Liver (tissue), 9 donors: ENCODE data around the gene AEBP2. TPM values are rescaled to one million over a fixed set of nuclear protein-coding genes. Genes with fewer than 3 reads are reported as not detected.

ENCODE experiments used
- DNase-seq: peaks from one replicate; pipeline ENCODE4 v3.0.0-alpha.2; 2017; ENCODE audit warnings: low spot score
- H3K27ac ChIP-seq, 2 donors: one replicate each; pipeline ENCODE4 v1.7.0; 2013; ENCODE audit warnings: inconsistent platforms in 2 of 2, low read length in 2 of 2, control low read depth in 1 of 2, low read depth in 1 of 2, mild to moderate bottlenecking in 1 of 2
- H3K27me3 ChIP-seq, 4 donors: one replicate each; pipeline versions ENCODE4 v1.6.1 to v1.7.0; 2013; ENCODE audit warnings: low read length in 3 of 4, inconsistent platforms in 1 of 4, mild to moderate bottlenecking in 1 of 4, moderate library complexity in 1 of 4; ENCODE audit not compliant: control insufficient read depth in 4 of 4, insufficient read depth in 4 of 4
- H3K36me3 ChIP-seq, 4 donors: one replicate each; pipeline versions ENCODE4 v1.6.1 to v1.7.0; 2013; ENCODE audit warnings: low read length in 3 of 4, mild to moderate bottlenecking in 3 of 4, low read depth in 1 of 4, moderate library complexity in 1 of 4; ENCODE audit not compliant: control insufficient read depth in 4 of 4, insufficient read depth in 3 of 4
- H3K4me1 ChIP-seq, 4 donors: one replicate each; pipeline versions ENCODE4 v1.6.1 to v1.7.0; 2013; ENCODE audit warnings: low read length in 3 of 4, mild to moderate bottlenecking in 3 of 4, moderate library complexity in 1 of 4; ENCODE audit not compliant: control insufficient read depth in 4 of 4, insufficient read depth in 4 of 4
- H3K4me3 ChIP-seq, 3 donors: one replicate each; pipeline versions ENCODE4 v1.6.1 to v1.7.0; 2013; ENCODE audit warnings: low read length in 3 of 3, control low read depth in 1 of 3, low read depth in 1 of 3, mild to moderate bottlenecking in 1 of 3
- H3K9ac ChIP-seq, 2 donors: one replicate each; pipeline ENCODE4 v1.7.0; 2013; ENCODE audit warnings: low read length in 2 of 2, mild to moderate bottlenecking in 2 of 2, moderate library complexity in 2 of 2, control low read depth in 1 of 2, low read depth in 1 of 2
- H3K9me3 ChIP-seq, 4 donors: one replicate each; pipeline versions ENCODE4 v1.6.1 to v1.7.0; 2013; ENCODE audit warnings: low read length in 3 of 4; ENCODE audit not compliant: control insufficient read depth in 4 of 4
- CTCF ChIP-seq: fragments of 150-350 bp; IDR thresholded peaks from 2 replicates; pipeline ENCODE4 v1.5.1; 2017; ENCODE audit warnings: improper control_type of control experiment, low read depth, low read length; ENCODE audit not compliant: missing input control
- FOXA2 ChIP-seq: IDR thresholded peaks from 2 replicates; pipeline ENCODE4 v1.6.1; 2016; ENCODE audit warnings: antibody characterized with exemption
- GABPA ChIP-seq, 2 donors: IDR thresholded peaks in 1 of 2; conservative IDR thresholded peaks in 1 of 2; 2 replicates each; pipeline ENCODE4 v1.6.1; 2016; ENCODE audit warnings: antibody characterized with exemption in 2 of 2, mild to moderate bottlenecking in 1 of 2, moderate library complexity in 1 of 2
- HNF4G ChIP-seq: IDR thresholded peaks from 2 replicates; pipeline ENCODE4 v1.6.1; 2016; ENCODE audit warnings: antibody characterized with exemption
- JUND ChIP-seq, 2 donors: IDR thresholded peaks; 2 replicates each; pipeline ENCODE4 v1.6.1; 2016; ENCODE audit warnings: antibody characterized with exemption in 2 of 2
- MAX ChIP-seq: IDR thresholded peaks from 2 replicates; pipeline ENCODE4 v1.6.1; 2016; ENCODE audit warnings: antibody characterized with exemption
- NR2F2 ChIP-seq: IDR thresholded peaks from 2 replicates; pipeline ENCODE4 v1.6.1; 2016; ENCODE audit warnings: antibody characterized with exemption
- RAD21 ChIP-seq, 2 donors: IDR thresholded peaks; 2 replicates each; pipeline ENCODE4 v1.6.1; 2016; ENCODE audit warnings: antibody characterized with exemption in 2 of 2, mild to moderate bottlenecking in 2 of 2
- REST ChIP-seq: IDR thresholded peaks from 2 replicates; pipeline ENCODE4 v1.6.1; 2016; ENCODE audit warnings: antibody characterized with exemption, mild to moderate bottlenecking
- RXRA ChIP-seq, 2 donors: IDR thresholded peaks; 2 replicates each; pipeline ENCODE4 v1.6.1; 2017 to 2018; ENCODE audit warnings: antibody characterized with exemption in 2 of 2, mild to moderate bottlenecking in 1 of 2
- SP1 ChIP-seq: IDR thresholded peaks from 2 replicates; pipeline ENCODE4 v1.6.1; 2018; ENCODE audit warnings: antibody characterized with exemption, mild to moderate bottlenecking
- TAF1 ChIP-seq: conservative IDR thresholded peaks from 2 replicates; pipeline ENCODE4 v1.6.1; 2016; ENCODE audit warnings: antibody characterized with exemption, mild to moderate bottlenecking
- ZBTB33 ChIP-seq: IDR thresholded peaks from 2 replicates; pipeline ENCODE4 v1.6.1; 2016; ENCODE audit warnings: antibody characterized with exemption
- WGBS: extraction: QIAGEN DNeasy Blood & Tissue Kit; methylation state at CpG from one replicate; pipeline ENCODE4 v1.1.7; 2013; 5-methylcytosine and 5-hydroxymethylcytosine counted together
- polyA plus RNA-seq, 2 donors: library from polyadenylated mRNA; stranded (reverse) in 1 of 2; unstranded in 1 of 2; fragments of 200-250 nt in 1 of 2; fragments of >200 nt in 1 of 2; fragmentation: Nextera tagmentation in 1 of 2; extraction: Ambion mirVana in 1 of 2; gene quantifications; one replicate each; pipeline versions ENCODE4 v1.2.1 to v1.2.3, GENCODE V29; 2013 to 2015
- total RNA-seq, 2 donors: library from RNA; depleted of rRNA; stranded (reverse); fragments of >200 nt; gene quantifications; one replicate each; pipeline ENCODE4 v1.2.3, GENCODE V29; 2014
- donor health status: healthy.
- donor health status: healthy.
- donor health status: healthy.
- donor health status: healthy.
- donor health status: healthy.

AEBP2 gene
- total and polyA plus RNA-seq, 4 donors, result 4.6 to 18.8 (median 8.9) TPM

GRCh38 chr12:19410211-19410610 lies 29.1 kb upstream of the AEBP2 start:
- H3K4me1 ChIP-seq, result no peaks in the 10 kb centered on the region
- 67% methylated on average over 6 of the region's 6 CpGs for WGBS
- no peaks in the 10 kb centered on the region for H3K36me3 ChIP-seq
- H3K9me3 ChIP-seq, result no peaks in the 10 kb centered on the region
- no peak overlapping the region for H3K9ac ChIP-seq
- H3K27me3 ChIP-seq, result no peaks in the 10 kb centered on the region
- H3K4me3 ChIP-seq, result no peak overlapping the region
- no peak for DNase-seq
- no peak for TF ChIP-seq RXRA (IDR thresholded peaks at IDR 0.05)
- TF ChIP-seq NR2F2, result no peak
- no peak for TF ChIP-seq FOXA2
- TF ChIP-seq ZBTB33, result no peak
- no peak for TF ChIP-seq TAF1
- TF ChIP-seq MAX, result no peak
- H3K27ac ChIP-seq, result no peak overlapping the region

GRCh38 chr12:19410629-19411185 lies 28.6 kb upstream of the AEBP2 start:
- 55% methylated on average over 7 of the region's 7 CpGs for WGBS

More at GRCh38 chr12:19410629-19411185, 28.6 kb upstream of the AEBP2 start:
- DNase-seq, result no peak
- no peak overlapping the region for H3K4me3 ChIP-seq
- no peaks in the 10 kb centered on the region for H3K27me3 ChIP-seq
- no peak overlapping the region for H3K9ac ChIP-seq
- TF ChIP-seq ZBTB33 (no peak), TAF1 (no peak), CTCF (no peak), REST (no peak), SP1 (no peak), NR2F2 (no peak), HNF4G (no peak), JUND (IDR thresholded peaks at IDR 0.05) (no peak), RAD21 (IDR thresholded peaks at IDR 0.05) (no peak), GABPA (IDR thresholded peaks at IDR 0.05 in 1 of 2, conservative IDR thresholded peaks at IDR 0.05 in 1 of 2) (no peak), RXRA (IDR thresholded peaks at IDR 0.05) (no peak)
- H3K27ac ChIP-seq, result no peak overlapping the region
- no peaks in the 10 kb centered on the region for H3K36me3 ChIP-seq
- H3K9me3 ChIP-seq, result no peaks in the 10 kb centered on the region
- no peaks in the 10 kb centered on the region for H3K4me1 ChIP-seq
